ENCODE data around the gene ST7.

ST7 gene

GRCh38 chr7:117190746-117191435 is 237.6 kb downstream of the ST7 start:
- DNase-seq (ENCODE audit: low read depth, low spot score), result peak; percentile 54

DNA sequence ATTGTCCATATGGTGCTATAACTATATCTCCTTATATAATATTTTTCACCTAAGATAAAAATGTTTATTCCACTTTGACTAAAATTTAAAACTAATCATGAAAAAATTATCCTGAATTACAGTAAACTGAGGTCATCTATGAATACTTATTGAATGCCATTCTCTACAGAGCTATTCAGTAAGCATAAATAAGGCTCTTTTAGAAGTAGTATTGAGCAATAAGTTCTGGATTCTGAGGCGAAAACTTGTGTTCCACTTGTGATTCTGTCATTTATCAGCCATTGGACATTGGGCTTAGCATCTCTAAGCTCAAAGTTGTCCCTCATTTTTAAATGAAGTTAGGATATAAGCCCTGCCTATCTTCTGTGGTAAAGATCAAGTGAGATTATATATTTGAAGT is 238.8 kb downstream of the ST7 start:
- no peak for DNase-seq (ENCODE audit: low read depth, low spot score)

- no peak for DNase-seq (ENCODE audit: low read depth, low spot score)
Measured at GRCh38 chr7:117193564-117193963, 240.3 kb downstream of the ST7 start.

DNA sequence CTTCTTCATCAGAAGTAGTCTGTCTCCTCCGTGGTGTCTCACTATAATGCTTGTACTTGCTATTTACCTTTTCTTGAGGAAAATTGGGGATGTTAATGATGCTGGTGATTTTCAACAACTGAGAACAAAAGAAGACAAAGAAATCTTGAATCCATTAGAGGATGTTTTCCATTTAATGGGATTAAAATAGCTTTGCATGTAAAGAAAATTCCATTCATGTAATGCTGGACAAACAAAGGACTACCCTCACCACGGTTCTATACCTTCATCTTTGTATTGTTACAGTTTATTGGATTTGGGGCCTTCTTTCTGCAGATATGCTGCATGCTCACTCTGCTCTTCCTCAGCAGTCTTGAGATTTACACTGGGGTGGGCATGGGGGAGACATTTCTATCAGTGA is 241.1 kb downstream of the ST7 start:
- no peak for DNase-seq (ENCODE audit: low read depth, low spot score)

GRCh38 chr7:117195361-117196029 is 242.2 kb downstream of the ST7 start:
- no peak for DNase-seq (ENCODE audit: low read depth, low spot score)

- DNase-seq (ENCODE audit: low read depth, low spot score), result no peak
Measured at GRCh38 chr7:117200132-117200531, 246.8 kb downstream of the ST7 start.

DNA sequence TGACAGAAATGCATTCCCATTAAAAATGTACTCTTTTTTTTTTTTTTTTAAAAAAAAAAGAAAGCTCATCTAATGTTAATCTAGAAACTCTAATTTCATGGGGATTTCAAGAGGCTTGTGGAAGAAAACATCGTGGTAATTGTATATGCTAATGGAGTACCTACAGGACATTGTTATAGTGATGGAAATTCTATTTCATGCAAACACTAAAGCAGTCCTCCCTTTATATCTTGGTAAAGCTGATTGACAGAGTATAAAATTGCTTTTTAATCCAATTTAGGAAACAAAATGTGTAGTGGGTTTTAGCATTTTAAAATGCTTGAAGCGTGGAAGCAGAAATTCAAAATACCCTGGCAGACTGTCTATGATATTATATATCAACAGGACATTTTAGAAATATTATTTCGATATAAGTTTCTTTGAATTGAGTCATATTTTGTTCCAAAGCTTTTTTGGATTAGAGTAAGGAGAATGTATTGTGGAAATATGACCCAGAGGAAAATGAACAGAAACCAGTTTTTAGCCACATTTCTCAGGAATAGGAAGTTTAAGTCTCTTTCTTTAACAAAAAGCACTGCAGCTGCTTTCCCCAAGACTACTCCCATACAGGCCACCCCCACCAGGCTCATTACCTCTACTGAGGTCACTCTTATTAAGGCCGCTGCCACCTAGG is 247.6 kb downstream of the ST7 start:
- DNase-seq (ENCODE audit: low read depth, low spot score), result no peak

DNA sequence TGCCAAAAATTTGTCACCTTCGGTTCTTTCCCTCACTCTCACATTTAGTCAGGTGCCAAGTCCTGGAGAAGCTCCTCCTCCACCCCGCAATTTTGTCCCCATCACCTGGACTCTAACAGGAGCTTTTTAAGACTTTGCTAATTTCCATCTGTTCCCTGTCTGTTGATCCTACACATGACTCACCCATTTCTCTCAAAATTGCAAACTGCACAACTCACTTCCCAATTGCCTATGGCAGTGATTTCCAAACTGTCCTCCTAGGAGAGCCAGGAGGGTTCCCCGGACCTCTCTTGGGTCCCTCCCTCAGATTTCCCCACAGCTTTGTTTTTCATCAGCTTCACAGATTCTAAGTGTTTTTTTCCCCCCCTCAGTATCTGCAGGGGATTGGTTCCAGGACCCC is 249.2 kb downstream of the ST7 start:
- no peak for DNase-seq (ENCODE audit: low read depth, low spot score)

DNA sequence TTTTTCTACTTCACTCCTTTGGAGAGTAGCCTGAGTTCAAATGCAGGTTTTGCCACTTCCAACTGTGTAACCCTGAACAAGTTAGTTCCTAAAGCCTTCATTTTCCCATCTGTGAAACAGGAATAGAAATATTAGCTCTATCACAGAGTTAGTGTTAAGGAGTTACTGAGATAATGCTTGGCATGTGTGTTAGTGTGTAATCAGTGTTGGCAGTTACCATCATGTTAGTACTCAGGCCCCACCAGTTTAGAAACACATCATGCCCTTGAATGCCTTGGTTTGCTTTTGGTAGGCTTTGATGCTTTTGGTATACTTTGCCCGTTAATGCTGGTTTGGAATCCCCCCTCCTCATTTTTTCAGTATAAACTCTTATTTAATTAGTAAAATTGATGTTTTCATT is 249.9 kb downstream of the ST7 start:
- DNase-seq (ENCODE audit: low read depth, low spot score), result no peak

DNA sequence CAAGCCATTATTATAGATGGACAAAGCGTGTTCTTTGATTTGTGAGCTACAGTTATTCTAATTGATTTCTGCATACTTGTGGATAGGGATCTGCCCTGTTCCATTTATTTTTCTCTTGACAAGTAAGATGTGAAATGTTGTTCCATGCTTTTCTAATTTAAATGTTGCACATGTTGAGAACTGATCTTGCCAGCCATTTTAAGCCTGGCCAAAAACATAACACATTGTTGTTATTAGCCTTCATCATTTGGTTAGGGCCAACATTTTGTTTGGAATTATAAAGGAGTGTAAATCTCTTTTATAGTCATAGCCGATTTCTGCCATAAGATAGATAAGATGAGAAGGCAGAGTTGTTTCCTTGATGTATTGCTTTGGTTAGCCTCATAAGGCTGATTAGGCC is 252.6 kb downstream of the ST7 start:
- DNase-seq (ENCODE audit: low read depth, low spot score), result no peak

DNA sequence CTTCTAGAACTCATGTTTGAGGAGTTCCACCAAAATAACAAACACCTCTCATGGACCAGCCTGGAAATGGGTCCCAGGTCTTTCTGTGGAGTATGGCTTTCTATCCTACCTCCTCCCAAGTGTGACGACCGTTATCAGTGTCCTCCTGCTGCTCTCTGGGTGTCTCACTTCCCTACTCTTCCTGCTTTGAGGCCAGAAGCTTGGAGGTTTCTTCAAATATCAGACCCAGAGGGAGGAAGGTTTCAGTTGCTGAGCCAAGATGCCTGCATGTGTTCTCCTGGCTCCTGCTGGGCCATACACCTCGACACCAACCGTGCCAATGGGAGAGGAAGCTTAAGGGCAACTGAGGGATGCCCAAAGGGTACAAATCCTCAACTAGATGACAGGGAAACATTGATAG is 255.0 kb downstream of the ST7 start:
- no peak for DNase-seq (ENCODE audit: low read depth, low spot score)

DNA sequence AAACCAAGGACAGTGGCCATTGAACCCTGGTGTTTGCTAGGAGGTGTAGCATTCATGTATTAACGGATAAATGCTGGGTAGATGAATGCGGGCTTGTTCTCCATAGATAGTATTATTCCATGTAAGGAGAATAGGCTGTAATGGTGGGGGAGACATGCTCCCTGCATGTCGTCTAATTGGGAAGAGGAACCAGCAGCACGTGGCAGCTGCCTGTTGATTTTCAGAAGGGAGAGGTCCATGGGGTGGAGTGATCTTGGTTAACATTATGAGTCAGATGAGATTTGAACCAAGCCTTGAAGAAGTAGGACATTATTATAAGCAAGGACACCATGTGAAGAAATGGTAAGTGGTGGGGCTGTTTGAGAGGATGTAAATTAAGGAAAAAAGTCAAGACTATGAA is 257.1 kb downstream of the ST7 start:
- no peak for DNase-seq (ENCODE audit: low read depth, low spot score)

DNA sequence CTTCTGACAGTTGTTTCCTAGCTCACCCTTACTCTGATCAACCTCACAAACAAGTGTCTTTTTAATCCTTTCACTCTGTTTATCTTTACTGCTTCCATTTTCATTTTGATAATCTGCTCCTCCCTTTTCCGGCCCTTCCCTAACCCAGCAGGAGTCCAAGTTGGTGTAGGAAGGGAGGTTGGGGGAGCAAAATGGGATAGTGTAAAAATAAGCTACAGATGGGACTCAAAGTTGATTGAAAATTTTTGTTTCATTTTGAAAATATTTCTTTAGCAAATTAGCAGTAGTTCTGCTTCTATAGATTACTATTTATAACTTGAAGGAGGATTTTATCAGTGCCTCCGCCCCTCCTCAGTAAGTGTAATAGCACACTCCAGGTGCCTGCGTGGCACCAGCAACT is 257.6 kb downstream of the ST7 start:
- no peak for DNase-seq (ENCODE audit: low read depth, low spot score)

DNA sequence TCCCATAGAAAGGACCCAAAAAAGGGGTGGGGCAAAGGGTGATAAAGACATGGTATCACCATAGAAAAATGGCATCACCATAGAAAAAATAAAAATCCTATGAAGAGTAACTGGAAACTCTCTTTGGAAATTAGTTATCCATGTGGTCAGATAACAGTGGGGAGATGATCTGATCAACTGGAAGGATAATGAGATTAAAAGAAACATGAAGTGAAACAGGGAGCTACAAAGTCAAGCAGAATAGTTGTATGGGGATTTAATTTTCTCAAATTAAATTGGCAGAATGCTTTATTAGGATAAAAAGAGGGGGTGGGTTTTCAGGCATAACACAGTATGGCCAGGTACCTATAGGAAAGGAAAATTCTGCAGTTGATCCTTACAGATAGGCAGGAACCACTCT is 258.3 kb downstream of the ST7 start:
- no peak for DNase-seq (ENCODE audit: low read depth, low spot score)

- peak; percentile 82 for DNase-seq (ENCODE audit: low read depth, low spot score)
Measured at GRCh38 chr7:117212969-117213877, 259.9 kb downstream of the ST7 start.

GRCh38 chr7:117216010-117216409 is 262.7 kb downstream of the ST7 start:
- no peak for DNase-seq (ENCODE audit: low read depth, low spot score)

DNA sequence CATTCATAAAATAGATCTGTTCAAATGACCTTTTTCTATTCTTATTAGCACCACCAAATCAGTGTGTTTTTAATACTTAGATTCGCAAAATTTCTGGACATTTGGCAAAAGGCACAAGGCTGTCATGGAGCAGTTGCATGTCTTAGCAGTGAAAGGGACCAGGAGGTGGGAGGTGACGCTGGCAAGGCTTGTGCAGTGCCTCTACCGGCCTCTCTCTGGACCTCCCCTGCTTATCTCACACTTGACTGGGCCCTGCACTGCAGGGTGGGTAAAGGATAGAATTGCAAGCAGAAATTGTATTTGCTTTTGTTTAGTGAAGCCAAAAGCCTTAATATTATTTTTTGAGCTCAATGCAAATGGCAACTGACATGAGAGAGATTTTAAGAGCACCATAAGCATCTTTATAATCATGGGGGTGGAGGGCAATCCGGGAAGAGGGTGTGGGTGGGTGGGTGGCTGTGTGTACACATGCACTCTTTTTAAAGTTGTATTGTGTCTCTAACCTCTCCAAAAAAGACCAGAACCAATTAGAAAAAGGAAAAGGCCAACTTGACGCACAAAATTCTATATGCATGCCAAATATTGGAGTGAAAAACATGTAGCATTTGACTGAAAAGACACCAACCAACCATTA is 263.3 kb downstream of the ST7 start:
- DNase-seq (ENCODE audit: low read depth, low spot score), result no peak

GRCh38 chr7:117217106-117218035 is 264.1 kb downstream of the ST7 start:
- peak; percentile 45 for DNase-seq (ENCODE audit: low read depth, low spot score)

DNA sequence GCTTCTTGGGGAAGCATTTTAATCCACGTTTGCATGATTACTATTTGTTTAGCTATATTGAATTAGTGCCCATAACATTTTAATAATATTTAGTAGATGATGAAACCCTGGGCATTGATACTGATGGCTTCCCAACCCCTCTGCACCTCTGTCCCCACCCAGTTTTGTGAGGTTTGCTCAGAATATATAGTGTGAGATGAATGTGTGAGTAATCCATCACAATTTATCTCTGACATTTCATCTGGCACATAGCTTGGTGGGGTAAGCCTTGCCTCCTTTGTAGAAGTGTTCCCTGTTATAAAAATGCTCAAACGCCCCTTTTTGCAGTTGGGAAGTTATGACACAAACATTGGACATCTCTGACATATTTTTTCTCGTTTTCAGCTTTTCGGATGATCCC is 265.4 kb downstream of the ST7 start:
- no peak for DNase-seq (ENCODE audit: low read depth, low spot score)

- no peak for DNase-seq (ENCODE audit: low read depth, low spot score)
Measured at GRCh38 chr7:117219485-117219884, 266.2 kb downstream of the ST7 start.
